WTC11 (cell line): ENCODE results near the gene SH3TC1.

Experiments
- TEAD4 ChIP-seq: sonication (generic); formaldehyde crosslinking; IDR thresholded peaks from 2 replicates; pipeline ENCODE4 v1.8.0; 2022; ENCODE audit warnings: mild to moderate bottlenecking, missing genetic modification reagents
- TF ChIP-seq, protein P1 (sequence below): fragments of 200-600 bp; IDR thresholded peaks from 2 replicates; pipeline ENCODE4 v1.8.0; 2022; ENCODE audit warnings: antibody characterized with exemption

DNA sequence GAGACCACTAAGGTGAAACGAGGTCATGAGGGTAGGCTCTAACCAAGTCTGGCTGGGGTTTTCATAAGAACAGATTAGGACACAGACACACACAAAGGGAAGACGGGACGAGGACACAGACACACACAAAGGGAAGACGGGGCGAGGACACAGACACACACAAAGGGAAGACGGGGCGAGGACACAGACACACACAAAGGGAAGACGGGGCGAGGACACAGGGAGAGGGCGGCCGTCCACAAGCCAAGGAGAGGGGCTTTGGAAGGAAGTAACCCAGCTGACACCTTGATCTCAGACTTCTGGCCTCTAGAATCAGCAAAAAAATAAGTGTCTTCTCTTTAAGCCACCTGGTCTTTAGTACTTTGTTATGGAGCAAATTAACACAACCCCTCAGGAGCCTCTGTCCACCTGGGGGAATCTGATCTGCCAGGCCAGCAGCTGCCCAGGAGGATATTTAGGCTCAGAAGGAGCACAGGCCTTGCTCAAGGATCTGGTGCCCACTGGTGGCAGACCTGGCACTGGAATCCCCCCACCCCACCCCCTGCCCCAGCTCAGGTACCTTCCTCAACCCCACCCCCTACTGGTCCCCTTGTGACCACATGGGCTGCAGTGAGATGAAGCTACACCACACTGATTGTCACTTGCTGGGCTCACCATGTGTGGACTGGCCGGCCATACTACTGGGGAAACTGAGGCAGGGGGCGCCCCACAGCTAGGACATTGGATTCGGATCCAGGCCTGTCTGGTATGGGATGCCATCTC lies 43.2 kb upstream of the SH3TC1 start:
- no peak for TF ChIP-seq TEAD4
- TF ChIP-seq, protein P1, sequence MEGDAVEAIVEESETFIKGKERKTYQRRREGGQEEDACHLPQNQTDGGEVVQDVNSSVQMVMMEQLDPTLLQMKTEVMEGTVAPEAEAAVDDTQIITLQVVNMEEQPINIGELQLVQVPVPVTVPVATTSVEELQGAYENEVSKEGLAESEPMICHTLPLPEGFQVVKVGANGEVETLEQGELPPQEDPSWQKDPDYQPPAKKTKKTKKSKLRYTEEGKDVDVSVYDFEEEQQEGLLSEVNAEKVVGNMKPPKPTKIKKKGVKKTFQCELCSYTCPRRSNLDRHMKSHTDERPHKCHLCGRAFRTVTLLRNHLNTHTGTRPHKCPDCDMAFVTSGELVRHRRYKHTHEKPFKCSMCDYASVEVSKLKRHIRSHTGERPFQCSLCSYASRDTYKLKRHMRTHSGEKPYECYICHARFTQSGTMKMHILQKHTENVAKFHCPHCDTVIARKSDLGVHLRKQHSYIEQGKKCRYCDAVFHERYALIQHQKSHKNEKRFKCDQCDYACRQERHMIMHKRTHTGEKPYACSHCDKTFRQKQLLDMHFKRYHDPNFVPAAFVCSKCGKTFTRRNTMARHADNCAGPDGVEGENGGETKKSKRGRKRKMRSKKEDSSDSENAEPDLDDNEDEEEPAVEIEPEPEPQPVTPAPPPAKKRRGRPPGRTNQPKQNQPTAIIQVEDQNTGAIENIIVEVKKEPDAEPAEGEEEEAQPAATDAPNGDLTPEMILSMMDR: no peak
